Measurements from ENCODE around the gene ERG.

Gene ERG

GRCh38 chr21:38343691-38344090 is 154.6 kb downstream of the ERG start:
- peak; percentile 36 for DNase-seq (ENCODE audit: low spot score)
- H3K27ac ChIP-seq, result peak overlapping the region; percentile 68
- ChIA-PET POLR2A (ENCODE audit: low non-redundant PET) (no interaction called here), CTCF (interaction anchor here (0.5 to 2.0 kb wide), 7 partner anchors 9 to 1316 kb away, joined by 3 to 7 read pairs (median 4); no protein-coding TSS in a partner anchor)
- no peak for TF ChIP-seq CTCF (conservative IDR thresholded peaks at IDR 0.05; ENCODE audit: low read depth)

- DNase-seq (ENCODE audit: low spot score), result no peak
- no peak for TF ChIP-seq CTCF (conservative IDR thresholded peaks at IDR 0.05; ENCODE audit: low read depth)
- CTCF ChIA-PET, result interaction anchor here (0.6 to 2.0 kb wide), 4 partner anchors 10 to 172 kb away, joined by 3 to 7 read pairs (median 4); no protein-coding TSS in a partner anchor
- H3K27ac ChIP-seq, result no peak overlapping the region
- POLR2A ChIA-PET (ENCODE audit: low non-redundant PET), result no interaction called here
Measured at GRCh38 chr21:38342739-38343138, 155.5 kb downstream of the ERG start.

- no peak for TF ChIP-seq CTCF (conservative IDR thresholded peaks at IDR 0.05; ENCODE audit: low read depth)
- H3K27ac ChIP-seq, result peak overlapping the region; percentile 17; the same call in 1 of the 2 replicates
- ChIA-PET POLR2A (ENCODE audit: low non-redundant PET) (no interaction called here), CTCF (no interaction called here)
- DNase-seq (ENCODE audit: low spot score), result no peak
Measured at GRCh38 chr21:38341546-38342012, 156.7 kb downstream of the ERG start.

GRCh38 chr21:38340131-38340530 is 158.1 kb downstream of the ERG start:
- no peak for DNase-seq (ENCODE audit: low spot score)
- ChIA-PET CTCF (interaction anchor here (1.2 kb wide), 1 partner anchor 12 kb away, joined by 3 read pairs; no protein-coding TSS in a partner anchor), POLR2A (ENCODE audit: low non-redundant PET) (no interaction called here)
- TF ChIP-seq CTCF (conservative IDR thresholded peaks at IDR 0.05; ENCODE audit: low read depth), result no peak
- no peak overlapping the region for H3K27ac ChIP-seq

GRCh38 chr21:38337793-38338192 is 160.5 kb downstream of the ERG start:
- peak; percentile 38 for DNase-seq (ENCODE audit: low spot score)
- POLR2A ChIA-PET (ENCODE audit: low non-redundant PET), result no interaction called here
- CTCF ChIA-PET, result no interaction called here
- no peak overlapping the region for H3K27ac ChIP-seq
- no peak for TF ChIP-seq CTCF (conservative IDR thresholded peaks at IDR 0.05; ENCODE audit: low read depth)

- TF ChIP-seq CTCF (conservative IDR thresholded peaks at IDR 0.05; ENCODE audit: low read depth), result no peak
- no peak for DNase-seq (ENCODE audit: low spot score)
- H3K27ac ChIP-seq, result no peak overlapping the region
- POLR2A ChIA-PET (ENCODE audit: low non-redundant PET), result no interaction called here
- CTCF ChIA-PET, result no interaction called here
Measured at GRCh38 chr21:38334866-38335265, 163.4 kb downstream of the ERG start.
